DOHH2 (cell line): ENCODE measurements around the gene SLC7A14.
"Not testable (repeated sequence)": the region's sequence is repeated elsewhere in the genome, so short reads cannot be mapped to it uniquely, and the experiment has no call there.

ENCODE experiments used
- H3F3A ChIP-seq: fragments of 200-600 bp; sonication (generic), shearing (Covaris generic); 2 replicates; pipeline ENCODE4 v1.6.0; 2016; ENCODE audit warnings: antibody characterized with exemption, mild to moderate bottlenecking; ENCODE audit not compliant: control insufficient read depth, insufficient read depth
- H3K27ac ChIP-seq: fragments of 200-600 bp; sonication (generic); 2 replicates; pipeline ENCODE4 v1.5.1; 2014; ENCODE audit warnings: low read depth, mild to moderate bottlenecking, low read length, moderate library complexity
- H3K27me3 ChIP-seq: fragments of 200-600 bp; sonication (generic); 2 replicates; pipeline ENCODE4 v1.6.1; 2014; ENCODE audit warnings: mild to moderate bottlenecking, low read length, mixed read lengths; ENCODE audit not compliant: control insufficient read depth
- H3K36me3 ChIP-seq: fragments of 200-600 bp; sonication (generic); 2 replicates; pipeline ENCODE4 v1.6.1; 2014; ENCODE audit warnings: mild to moderate bottlenecking, low read length, moderate library complexity, mixed read lengths; ENCODE audit not compliant: control insufficient read depth
- H3K4me1 ChIP-seq: fragments of 200-600 bp; sonication (generic); 2 replicates; pipeline ENCODE4 v1.6.1; 2014; ENCODE audit warnings: mild to moderate bottlenecking, low read length, mixed read lengths; ENCODE audit not compliant: control insufficient read depth
- H3K4me2 ChIP-seq: fragments of 200-600 bp; sonication (generic); 2 replicates; pipeline ENCODE4 v1.6.0; 2014; ENCODE audit warnings: mild to moderate bottlenecking, low read length, moderate library complexity
- H3K4me3 ChIP-seq: fragments of 200-600 bp; sonication (generic); 2 replicates; pipeline ENCODE4 v1.5.1; 2014; ENCODE audit warnings: mild to moderate bottlenecking, low read length, mixed read lengths
- H3K79me2 ChIP-seq: fragments of 200-600 bp; sonication (generic); 2 replicates; pipeline ENCODE4 v1.6.1; 2014; ENCODE audit warnings: mild to moderate bottlenecking, low read length, mixed read lengths; ENCODE audit not compliant: control insufficient read depth
- H3K9me2 ChIP-seq: fragments of 200-600 bp; sonication (generic); replicated peaks from 2 replicates; pipeline ENCODE4 v1.6.1; 2014; ENCODE audit warnings: mild to moderate bottlenecking, low read length, mixed read lengths; ENCODE audit not compliant: control insufficient read depth
- H3K9me3 ChIP-seq: fragments of 200-600 bp; sonication (generic); 2 replicates; pipeline ENCODE4 v1.6.1; 2014; ENCODE audit warnings: antibody characterized with exemption, low read length, mixed read lengths; ENCODE audit not compliant: control insufficient read depth, insufficient read depth
- H4K20me1 ChIP-seq: fragments of 200-600 bp; sonication (generic); 2 replicates; pipeline ENCODE4 v1.6.0; 2014; ENCODE audit warnings: low read depth, mild to moderate bottlenecking, antibody characterized with exemption, low read length, moderate library complexity; ENCODE audit not compliant: control insufficient read depth, insufficient read depth
- EZH2phosphoT487 ChIP-seq: fragments of 200-600 bp; sonication (generic); IDR thresholded peaks from 2 replicates; pipeline ENCODE4 v1.6.1; 2017; ENCODE audit warnings: borderline replicate concordance, mild to moderate bottlenecking, antibody characterized with exemption, low read length, moderate library complexity, mixed read lengths
- TF ChIP-seq, protein P1 (sequence below): fragments of 200-600 bp; sonication (generic); IDR thresholded peaks from one replicate; pipeline ENCODE4 v1.5.1; 2014; ENCODE audit warnings: antibody characterized with exemption, mild to moderate bottlenecking, low read depth, low read length; ENCODE audit not compliant: poor library complexity, severe bottlenecking

Gene SLC7A14

DNA sequence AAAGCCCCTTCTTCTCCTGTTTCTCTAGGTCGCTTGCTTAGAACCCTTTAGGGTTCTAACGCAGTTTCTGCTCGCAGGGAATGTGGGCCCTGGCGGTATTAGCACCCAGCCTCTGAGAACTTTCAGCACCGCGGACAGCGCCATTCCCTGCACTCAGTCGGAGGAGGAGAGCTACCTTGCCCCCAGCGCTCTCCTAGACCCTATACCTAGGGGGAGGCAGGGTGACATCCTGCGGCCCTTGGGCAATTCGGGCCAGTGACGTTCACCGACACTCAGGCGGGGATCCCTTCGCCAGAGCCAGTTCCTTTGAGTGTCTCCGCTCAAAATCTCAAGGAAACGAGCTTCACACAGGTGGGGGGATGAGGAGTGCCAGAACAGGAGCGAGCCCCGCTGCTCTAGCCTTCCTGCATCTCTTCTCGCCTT lies 1.3 kb downstream of the SLC7A14 start:
- Histone ChIP-seq H3K9me2 (no peaks in the 10 kb centered on the region), H3K27me3 (no peaks in the 10 kb centered on the region), H3K9me3 (no peaks in the 10 kb centered on the region), H3K4me1 (no peaks in the 10 kb centered on the region), H3F3A (no peaks in the 10 kb centered on the region), H3K79me2 (no peaks in the 10 kb centered on the region), H3K4me2 (no peak overlapping the region), H3K27ac (no peak overlapping the region), H4K20me1 (no peaks in the 10 kb centered on the region), H3K4me3 (no peak overlapping the region), H3K36me3 (no peaks in the 10 kb centered on the region)
- TF ChIP-seq, protein P1, sequence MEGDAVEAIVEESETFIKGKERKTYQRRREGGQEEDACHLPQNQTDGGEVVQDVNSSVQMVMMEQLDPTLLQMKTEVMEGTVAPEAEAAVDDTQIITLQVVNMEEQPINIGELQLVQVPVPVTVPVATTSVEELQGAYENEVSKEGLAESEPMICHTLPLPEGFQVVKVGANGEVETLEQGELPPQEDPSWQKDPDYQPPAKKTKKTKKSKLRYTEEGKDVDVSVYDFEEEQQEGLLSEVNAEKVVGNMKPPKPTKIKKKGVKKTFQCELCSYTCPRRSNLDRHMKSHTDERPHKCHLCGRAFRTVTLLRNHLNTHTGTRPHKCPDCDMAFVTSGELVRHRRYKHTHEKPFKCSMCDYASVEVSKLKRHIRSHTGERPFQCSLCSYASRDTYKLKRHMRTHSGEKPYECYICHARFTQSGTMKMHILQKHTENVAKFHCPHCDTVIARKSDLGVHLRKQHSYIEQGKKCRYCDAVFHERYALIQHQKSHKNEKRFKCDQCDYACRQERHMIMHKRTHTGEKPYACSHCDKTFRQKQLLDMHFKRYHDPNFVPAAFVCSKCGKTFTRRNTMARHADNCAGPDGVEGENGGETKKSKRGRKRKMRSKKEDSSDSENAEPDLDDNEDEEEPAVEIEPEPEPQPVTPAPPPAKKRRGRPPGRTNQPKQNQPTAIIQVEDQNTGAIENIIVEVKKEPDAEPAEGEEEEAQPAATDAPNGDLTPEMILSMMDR, result no peak
- TF ChIP-seq EZH2phosphoT487, result no peak

DNA sequence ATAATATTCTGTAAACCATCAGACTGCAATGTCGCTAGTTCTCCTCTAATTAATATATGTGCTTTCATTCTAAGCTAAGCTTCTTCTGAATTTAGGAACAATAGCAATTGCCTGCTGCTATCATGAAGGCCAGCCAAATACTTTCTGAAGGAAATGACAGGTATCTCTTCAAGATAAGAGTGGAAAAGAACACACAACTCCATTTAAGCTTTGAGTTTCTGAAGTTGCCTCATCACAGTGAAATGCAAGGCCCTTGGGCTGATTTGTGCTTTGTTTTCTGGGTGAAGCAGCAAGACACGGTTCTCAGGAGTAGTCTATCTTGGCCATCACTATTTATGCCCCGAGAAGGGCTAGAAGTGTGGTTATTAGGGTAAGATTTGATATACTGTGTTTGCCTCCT lies 6.2 kb downstream of the SLC7A14 start:
- Histone ChIP-seq H3K4me3 (no peak overlapping the region), H3K9me2 (no peaks in the 10 kb centered on the region), H3K27ac (no peak overlapping the region), H3K27me3 (no peaks in the 10 kb centered on the region), H3K4me2 (no peak overlapping the region), H3K4me1 (no peaks in the 10 kb centered on the region), H3F3A (no peaks in the 10 kb centered on the region), H3K36me3 (no peaks in the 10 kb centered on the region), H4K20me1 (no peaks in the 10 kb centered on the region), H3K79me2 (no peaks in the 10 kb centered on the region), H3K9me3 (no peaks in the 10 kb centered on the region)
- no peak for TF ChIP-seq EZH2phosphoT487
- TF ChIP-seq, protein P1, result no peak

DNA sequence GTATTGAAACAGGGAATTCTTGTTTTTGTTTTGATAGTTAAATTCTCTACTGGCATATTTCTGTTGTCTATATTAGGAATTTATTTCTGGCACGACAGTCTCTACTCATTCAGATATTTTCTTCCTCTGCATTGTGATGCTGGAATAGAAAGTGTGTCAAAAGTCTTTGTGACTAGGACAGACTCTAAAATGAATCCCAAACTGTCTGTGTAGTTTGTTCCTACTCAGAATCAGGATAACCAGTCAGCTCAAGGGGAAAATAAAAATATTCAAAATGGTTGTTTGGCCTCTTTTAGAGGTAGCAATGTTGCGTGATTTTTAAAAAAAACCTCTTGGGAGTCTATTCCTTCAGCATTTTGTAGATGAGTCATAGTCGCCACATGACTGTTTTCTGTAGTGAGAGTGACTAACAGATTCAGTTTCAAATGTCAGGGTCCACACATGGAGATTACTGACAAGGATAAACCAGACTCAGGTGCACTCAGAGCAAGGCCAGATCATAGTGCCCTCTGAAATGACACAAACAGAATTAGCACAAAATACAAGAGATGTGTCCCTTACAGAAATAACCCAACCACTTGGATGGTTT lies 13.1 kb downstream of the SLC7A14 start:
- no peak overlapping the region for H3K4me2 ChIP-seq

DNA sequence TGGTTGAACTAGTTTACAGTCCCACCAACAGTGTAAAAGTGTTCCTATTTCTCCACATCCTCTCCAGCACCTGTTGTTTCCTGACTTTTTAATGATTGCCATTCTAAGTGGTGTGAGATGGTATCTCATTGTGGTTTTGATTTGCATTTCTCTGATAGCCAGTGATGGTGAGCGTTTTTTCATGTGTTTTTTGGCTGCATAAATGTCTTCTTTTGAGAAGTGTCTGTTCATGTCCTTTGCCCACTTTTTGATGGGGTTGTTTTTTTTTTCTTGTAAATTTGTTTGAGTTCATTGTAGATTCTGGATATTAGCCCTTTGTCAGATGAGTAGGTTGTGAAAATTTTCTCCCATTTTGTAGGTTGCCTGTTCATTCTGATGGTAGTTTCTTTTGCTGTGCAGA lies 18.3 kb downstream of the SLC7A14 start:
- not testable (repeated sequence) for H3K36me3 ChIP-seq, H3K27me3 ChIP-seq, H3K4me1 ChIP-seq, H3K27ac ChIP-seq, H3F3A ChIP-seq, H4K20me1 ChIP-seq, H3K9me2 ChIP-seq, H3K4me3 ChIP-seq, H3K4me2 ChIP-seq, H3K9me3 ChIP-seq, H3K79me2 ChIP-seq

More for the DNA sequence above, 13.1 kb downstream of the SLC7A14 start:
- H4K20me1 ChIP-seq, result no peaks in the 10 kb centered on the region
- H3F3A ChIP-seq, result no peaks in the 10 kb centered on the region
- no peaks in the 10 kb centered on the region for H3K9me3 ChIP-seq
- no peak overlapping the region for H3K4me3 ChIP-seq
- H3K9me2 ChIP-seq, result no peaks in the 10 kb centered on the region
- H3K27ac ChIP-seq, result no peak overlapping the region
- H3K79me2 ChIP-seq, result no peaks in the 10 kb centered on the region
- TF ChIP-seq, protein P1, result no peak
- no peak for TF ChIP-seq EZH2phosphoT487
- no peaks in the 10 kb centered on the region for H3K27me3 ChIP-seq
- no peaks in the 10 kb centered on the region for H3K4me1 ChIP-seq
- no peaks in the 10 kb centered on the region for H3K36me3 ChIP-seq
